ENCODE measurements around the gene BTG4.

Gene BTG4

GRCh38 chr11:111456086-111456858, 55.9 kb downstream of the BTG4 start:
- no peak for TF ChIP-seq SIN3A (IDR thresholded peaks at IDR 0.05; ENCODE audit: borderline replicate concordance, insufficient read depth, low read length)
- TF ChIP-seq TAF1 (IDR thresholded peaks at IDR 0.05; ENCODE audit: borderline replicate concordance, insufficient read depth, low read length), result no peak
- no peak for TF ChIP-seq POLR2AphosphoS5 (IDR thresholded peaks at IDR 0.05; ENCODE audit: low read depth, low read length)

- TF ChIP-seq POLR2AphosphoS5 (IDR thresholded peaks at IDR 0.05; ENCODE audit: low read depth, low read length), result no peak
- no peak for TF ChIP-seq SIN3A (IDR thresholded peaks at IDR 0.05; ENCODE audit: borderline replicate concordance, insufficient read depth, low read length)
- TF ChIP-seq TAF1 (IDR thresholded peaks at IDR 0.05; ENCODE audit: borderline replicate concordance, insufficient read depth, low read length), result no peak
- no peak for TF ChIP-seq FOXP2 (optimal IDR thresholded peaks at IDR 0.05; ENCODE audit: borderline replicate concordance, extremely low read depth, extremely low read length, insufficient read depth)
- TF ChIP-seq REST (IDR thresholded peaks at IDR 0.05; ENCODE audit: insufficient read depth in 1 of 2, low read depth in 2 of 2, low read length in 2 of 2), result no peak
Measured at GRCh38 chr11:111455291-111456085, 56.7 kb downstream of the BTG4 start.

GRCh38 chr11:111454561-111455192, 57.5 kb downstream of the BTG4 start:
- TF ChIP-seq SIN3A (IDR thresholded peaks at IDR 0.05; ENCODE audit: borderline replicate concordance, insufficient read depth, low read length), result no peak
- TF ChIP-seq REST (IDR thresholded peaks at IDR 0.05; ENCODE audit: insufficient read depth in 1 of 2, low read depth in 2 of 2, low read length in 2 of 2), result no peak
- TF ChIP-seq POLR2AphosphoS5 (IDR thresholded peaks at IDR 0.05; ENCODE audit: low read depth, low read length), result no peak
- no peak for TF ChIP-seq FOXP2 (optimal IDR thresholded peaks at IDR 0.05; ENCODE audit: borderline replicate concordance, extremely low read depth, extremely low read length, insufficient read depth)
- TF ChIP-seq TAF1 (IDR thresholded peaks at IDR 0.05; ENCODE audit: borderline replicate concordance, insufficient read depth, low read length), result no peak

GRCh38 chr11:111452817-111453552, 59.2 kb downstream of the BTG4 start:
- no peak for TF ChIP-seq SIN3A (IDR thresholded peaks at IDR 0.05; ENCODE audit: borderline replicate concordance, insufficient read depth, low read length)
- no peak for TF ChIP-seq POLR2AphosphoS5 (IDR thresholded peaks at IDR 0.05; ENCODE audit: low read depth, low read length)
- TF ChIP-seq FOXP2 (optimal IDR thresholded peaks at IDR 0.05; ENCODE audit: borderline replicate concordance, extremely low read depth, extremely low read length, insufficient read depth), result no peak
- no peak for TF ChIP-seq REST (IDR thresholded peaks at IDR 0.05; ENCODE audit: insufficient read depth in 1 of 2, low read depth in 2 of 2, low read length in 2 of 2)
- no peak for TF ChIP-seq TAF1 (IDR thresholded peaks at IDR 0.05; ENCODE audit: borderline replicate concordance, insufficient read depth, low read length)

- TF ChIP-seq REST (IDR thresholded peaks at IDR 0.05; ENCODE audit: insufficient read depth in 1 of 2, low read depth in 2 of 2, low read length in 2 of 2) (no peak), POLR2AphosphoS5 (IDR thresholded peaks at IDR 0.05; ENCODE audit: low read depth, low read length) (no peak), SIN3A (IDR thresholded peaks at IDR 0.05; ENCODE audit: borderline replicate concordance, insufficient read depth, low read length) (no peak), TAF1 (IDR thresholded peaks at IDR 0.05; ENCODE audit: borderline replicate concordance, insufficient read depth, low read length) (no peak), FOXP2 (optimal IDR thresholded peaks at IDR 0.05; ENCODE audit: borderline replicate concordance, extremely low read depth, extremely low read length, insufficient read depth) (no peak)
Measured at GRCh38 chr11:111452146-111452545, 60.0 kb downstream of the BTG4 start.

All from PFSK-1 (cell line).